DMS114 treated with DMSO at 0.1 percent for 48 hours (cell line): ENCODE results near the gene ITPKB.
A peak's percentile ranks its signal among the peaks of the same experiment; 100 is the strongest.
"Not testable (repeated sequence)": the region's sequence is repeated elsewhere in the genome, so short reads cannot be mapped to it uniquely, and the experiment has no call there.

Experiments
- DNase-seq: peaks from one replicate; lab custom pipeline; 2025; ENCODE audit not compliant: unreplicated experiment; lab: John Stamatoyannopoulos, UW

ITPKB gene

GRCh38 chr1:226627050-226627755 is 111.9 kb downstream of the ITPKB start:
- DNase-seq, result no peak

- peak; percentile 20 for DNase-seq
These were observed 112.5 kb downstream of the ITPKB start for GRCh38 chr1:226626577-226626956.

DNA sequence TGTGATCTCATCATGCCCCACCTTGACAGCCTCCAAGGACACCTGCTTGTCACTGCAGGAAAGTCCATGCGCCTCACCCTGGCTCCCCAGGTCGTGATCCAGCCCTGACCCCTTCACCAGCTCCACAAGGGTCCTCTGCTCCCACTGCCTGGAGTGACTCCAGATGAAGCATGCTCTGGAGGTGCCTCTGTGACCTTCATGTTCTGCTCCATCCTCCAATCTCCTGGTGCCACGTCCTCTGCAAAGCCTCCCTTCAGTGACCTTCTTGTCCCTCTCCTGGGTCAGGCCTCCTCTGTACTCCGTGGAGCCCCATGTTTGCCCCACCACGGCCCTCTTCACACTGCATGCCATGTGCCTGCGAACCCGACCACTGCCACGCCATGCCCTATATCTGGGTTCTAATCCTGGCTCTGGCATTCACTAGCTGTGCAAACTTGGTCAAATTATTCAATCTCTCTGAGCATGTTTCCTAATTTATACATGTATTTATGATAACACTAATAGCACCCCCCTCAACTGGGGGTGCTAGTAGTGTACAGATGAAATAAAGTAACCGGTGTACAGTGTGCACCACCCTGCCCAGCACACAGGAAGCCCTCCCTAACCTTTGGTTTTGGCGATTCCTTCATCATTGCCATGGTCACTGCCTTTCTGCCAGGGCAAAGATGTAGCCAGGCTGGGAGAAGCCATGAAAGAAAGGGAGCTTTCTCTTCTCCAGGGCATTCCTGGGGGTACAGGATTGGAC is 113.1 kb downstream of the ITPKB start:
- DNase-seq, result no peak

DNA sequence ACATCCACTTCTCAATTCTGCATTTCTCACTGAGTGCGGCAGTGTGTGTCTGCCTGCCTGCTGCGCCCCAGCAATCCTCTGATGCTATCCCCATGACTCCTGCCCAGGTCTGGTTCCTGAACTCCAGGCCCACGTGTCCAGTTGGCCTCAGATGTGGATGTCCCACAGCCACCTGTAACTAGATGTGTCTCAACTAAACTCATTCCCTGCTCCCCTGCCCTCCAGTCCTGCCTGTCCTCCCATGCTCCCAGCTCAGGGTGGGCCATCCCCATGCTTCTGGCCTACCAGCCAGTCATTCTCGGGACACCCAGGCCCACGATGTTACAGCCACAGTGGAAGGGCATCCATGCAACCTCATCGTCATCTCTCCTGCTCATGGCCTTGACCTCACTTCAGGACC is 113.8 kb downstream of the ITPKB start:
- no peak for DNase-seq

DNA sequence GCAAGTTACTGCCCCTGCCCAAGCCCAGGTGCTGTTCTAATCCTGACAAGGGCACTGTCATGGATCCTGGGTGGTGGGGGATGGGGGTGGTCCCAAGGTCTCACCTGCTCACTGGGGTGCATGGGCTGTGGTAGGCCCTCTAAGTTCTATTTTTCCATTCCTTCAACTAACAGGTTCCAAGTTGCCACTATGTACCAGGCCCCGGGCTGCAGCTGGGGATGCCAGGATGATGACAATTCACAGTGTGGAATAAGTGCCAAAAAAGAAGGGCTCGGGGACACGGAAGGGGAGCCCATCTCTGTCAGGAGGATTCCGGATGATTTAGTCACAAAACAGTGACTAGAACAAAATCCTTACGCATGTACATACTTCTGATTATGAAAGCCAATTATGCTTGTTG is 114.6 kb downstream of the ITPKB start:
- DNase-seq, result no peak

DNA sequence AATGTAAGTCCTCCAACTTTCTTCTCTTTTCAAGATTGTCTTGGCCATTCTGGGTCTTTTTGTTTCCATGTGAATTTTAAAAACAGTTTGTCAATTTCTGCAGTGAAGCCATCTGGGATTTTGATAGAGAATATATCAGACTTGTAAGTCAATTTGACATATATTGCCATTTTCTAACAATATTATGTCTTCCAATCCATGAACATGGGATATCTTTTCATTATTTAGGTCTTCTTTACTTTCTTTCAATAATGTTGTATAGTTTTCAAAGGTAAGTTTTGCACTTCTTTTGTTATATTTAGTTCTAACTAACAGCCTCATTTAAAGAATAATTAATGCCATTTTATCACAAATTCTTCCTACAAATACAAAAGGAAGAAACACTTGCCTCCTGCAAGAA is 117.1 kb downstream of the ITPKB start:
- DNase-seq, result no peak

DNA sequence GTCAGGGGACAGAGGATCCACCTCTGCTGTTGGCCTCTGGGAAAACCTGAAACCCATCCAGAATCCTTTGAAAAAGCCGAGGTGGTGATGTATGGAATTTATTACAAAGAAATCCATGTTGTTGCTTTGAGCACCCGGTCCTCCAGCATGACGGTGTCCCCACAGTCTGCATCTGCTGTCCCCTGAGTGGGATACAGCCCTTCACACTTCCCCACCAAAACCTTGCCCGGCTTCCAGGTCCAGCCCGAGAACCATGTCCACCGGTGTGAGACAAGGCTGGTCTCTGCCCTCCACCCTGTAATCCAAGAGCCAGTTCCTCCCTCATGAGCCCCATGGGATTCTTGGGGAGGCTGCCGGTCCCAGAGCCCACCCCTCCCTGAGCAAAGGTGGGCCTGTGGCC is 120.1 kb downstream of the ITPKB start:
- no peak for DNase-seq

DNA sequence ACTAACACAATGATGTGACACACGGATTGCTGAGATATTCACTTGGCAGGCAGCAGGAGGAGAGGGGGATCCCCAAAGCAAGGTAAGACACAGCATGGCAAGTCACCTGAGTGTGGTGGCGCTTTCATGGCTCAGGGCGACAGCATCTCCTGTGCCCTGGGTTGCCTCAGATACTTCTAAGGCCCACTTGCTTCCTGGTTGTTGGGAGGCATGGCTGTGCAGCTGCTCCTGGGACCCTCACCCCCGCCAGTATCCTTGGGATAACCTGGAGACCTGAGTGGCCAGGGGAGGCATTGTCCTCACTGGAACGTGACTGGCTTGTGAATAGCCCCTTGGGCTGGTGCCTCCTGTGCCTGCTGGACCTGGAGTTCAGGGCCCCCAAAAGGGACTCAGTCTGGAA is 120.7 kb downstream of the ITPKB start:
- DNase-seq, result no peak

- DNase-seq, result not testable (repeated sequence)
These were observed 121.4 kb downstream of the ITPKB start for GRCh38 chr1:226617719-226618118.

- no peak for DNase-seq
These were observed 122.0 kb downstream of the ITPKB start for GRCh38 chr1:226617109-226617508.

DNA sequence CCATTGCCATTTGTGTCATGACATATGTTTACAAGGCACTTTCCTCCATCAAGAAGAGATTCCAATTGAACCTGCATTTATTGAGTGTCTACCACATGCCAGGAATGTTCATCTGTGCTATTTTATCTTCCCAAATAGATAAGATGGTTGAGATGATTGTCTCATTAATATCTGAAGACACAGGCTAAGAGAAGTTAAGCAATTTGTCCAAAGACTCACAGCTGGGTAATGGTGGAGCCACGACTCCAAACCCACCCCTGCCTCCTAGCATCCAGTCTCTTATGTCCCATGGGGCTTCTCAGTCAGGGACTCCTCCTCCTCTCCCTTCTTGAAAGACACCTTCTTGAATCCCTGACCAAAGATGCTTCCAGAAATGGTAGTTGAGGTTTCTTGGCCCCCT is 122.4 kb downstream of the ITPKB start:
- no peak for DNase-seq

- no peak for DNase-seq
These were observed 123.2 kb downstream of the ITPKB start for GRCh38 chr1:226615876-226616275.

DNA sequence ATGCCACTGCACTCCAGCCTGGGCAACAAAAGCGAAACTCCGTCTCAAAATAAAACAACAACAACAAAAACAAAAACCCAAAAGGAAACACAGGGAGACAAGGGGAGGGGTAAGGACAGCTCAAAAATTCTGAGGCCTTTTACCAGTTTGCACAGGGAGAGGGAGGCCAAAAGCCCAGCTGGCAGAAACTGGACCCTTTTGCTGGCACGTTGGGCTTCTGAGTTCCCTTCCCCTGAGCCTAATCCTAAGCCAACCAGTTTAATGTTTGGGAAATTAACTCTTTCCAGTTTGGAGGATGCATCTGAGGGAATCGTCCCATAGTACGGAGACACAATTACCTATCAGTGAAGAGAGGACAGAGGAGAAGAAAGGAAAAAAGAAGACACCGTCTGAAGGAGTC is 127.1 kb downstream of the ITPKB start:
- DNase-seq, result not testable (repeated sequence)

- DNase-seq, result no peak
These were observed 127.8 kb downstream of the ITPKB start for GRCh38 chr1:226611301-226611700.

DNA sequence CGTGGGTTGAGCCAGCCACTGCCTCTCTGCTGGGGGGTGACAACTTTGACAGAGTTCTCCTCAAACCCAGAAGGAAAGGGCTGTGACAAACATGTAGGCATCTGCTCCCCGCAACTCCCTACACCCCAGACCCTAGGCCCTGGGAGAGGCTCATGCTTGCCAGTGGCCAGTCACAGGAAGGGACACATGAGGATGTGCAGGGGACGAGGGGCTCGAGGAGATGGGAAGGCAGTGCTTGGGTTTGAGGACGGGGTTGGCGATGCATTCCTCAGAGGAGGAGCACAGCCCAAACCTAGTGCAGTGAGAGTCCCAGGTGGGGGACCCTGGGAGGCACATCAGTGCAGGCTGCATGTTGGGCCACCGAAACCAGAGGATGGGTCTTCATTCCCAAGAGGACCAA is 128.4 kb downstream of the ITPKB start:
- DNase-seq, result no peak

DNA sequence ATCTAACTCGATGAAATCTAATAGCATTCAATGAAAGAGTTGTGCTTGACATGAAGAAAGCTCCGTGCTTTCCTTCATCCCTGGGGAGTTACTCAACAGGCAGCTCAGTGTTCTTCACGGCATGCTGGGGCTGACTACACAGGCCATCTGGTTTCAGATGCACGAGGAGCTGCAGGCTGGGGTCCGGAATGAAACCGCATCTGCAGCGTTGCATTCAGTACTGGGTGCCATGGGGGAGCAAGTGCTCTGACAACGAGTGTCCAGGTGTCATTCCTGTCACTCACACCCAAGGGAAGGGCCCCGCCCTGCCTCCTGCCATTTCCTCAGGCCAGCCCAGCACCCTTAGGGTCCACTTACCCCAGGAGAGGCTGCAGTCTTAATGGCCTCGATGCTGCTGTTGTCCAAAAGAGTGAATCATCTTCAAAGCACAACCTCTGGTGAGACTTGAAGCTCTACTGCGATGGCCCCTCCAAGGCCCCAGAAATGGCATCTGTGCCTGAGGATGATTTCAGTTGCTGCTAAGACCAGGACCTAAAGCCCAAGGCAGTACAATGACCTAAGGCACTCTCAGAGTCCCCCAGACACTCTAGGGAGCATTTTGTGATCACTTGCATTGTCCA is 129.1 kb downstream of the ITPKB start:
- no peak for DNase-seq

DNA sequence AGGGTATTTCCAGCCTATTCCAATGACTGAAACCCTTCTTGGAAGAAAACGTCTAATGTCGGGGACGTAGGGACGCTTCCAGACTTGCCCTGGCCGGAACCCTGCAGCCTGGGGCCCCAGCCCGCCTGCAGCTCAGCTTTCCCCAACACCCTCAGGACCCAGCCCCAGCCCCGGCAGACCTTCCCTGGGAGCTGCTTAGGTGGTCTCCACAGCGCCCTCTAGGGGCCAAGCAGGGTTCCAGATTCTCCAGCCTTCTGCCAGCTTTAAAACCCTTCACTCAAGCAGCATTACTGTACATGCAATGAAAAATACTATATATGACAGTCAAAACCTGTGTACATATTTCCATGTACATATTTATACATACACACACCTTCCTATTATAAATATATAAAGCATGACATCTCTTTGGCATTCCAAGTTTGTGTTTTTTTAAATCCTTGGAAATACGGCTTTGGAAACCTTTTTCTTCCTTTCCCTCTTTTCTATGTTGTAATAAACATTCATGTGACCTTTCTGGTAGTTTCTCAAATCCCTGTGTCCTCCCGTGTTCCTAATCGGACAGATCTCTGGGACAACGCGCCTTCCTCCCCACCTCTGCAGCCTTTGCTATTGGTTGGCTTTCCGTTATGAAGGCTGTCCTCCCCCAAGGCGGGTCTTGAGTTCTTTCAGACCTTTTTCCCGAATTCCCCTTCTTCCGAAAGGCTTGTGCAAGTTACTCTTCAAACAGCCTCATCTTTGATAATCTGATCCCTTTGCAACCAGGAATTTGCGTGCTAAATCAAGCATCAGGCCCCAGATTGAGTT is 130.2 kb downstream of the ITPKB start:
- DNase-seq, result peak; percentile 4

GRCh38 chr1:226607821-226608220 is 131.3 kb downstream of the ITPKB start:
- no peak for DNase-seq

GRCh38 chr1:226607268-226607660 is 131.8 kb downstream of the ITPKB start:
- DNase-seq, result no peak

DNA sequence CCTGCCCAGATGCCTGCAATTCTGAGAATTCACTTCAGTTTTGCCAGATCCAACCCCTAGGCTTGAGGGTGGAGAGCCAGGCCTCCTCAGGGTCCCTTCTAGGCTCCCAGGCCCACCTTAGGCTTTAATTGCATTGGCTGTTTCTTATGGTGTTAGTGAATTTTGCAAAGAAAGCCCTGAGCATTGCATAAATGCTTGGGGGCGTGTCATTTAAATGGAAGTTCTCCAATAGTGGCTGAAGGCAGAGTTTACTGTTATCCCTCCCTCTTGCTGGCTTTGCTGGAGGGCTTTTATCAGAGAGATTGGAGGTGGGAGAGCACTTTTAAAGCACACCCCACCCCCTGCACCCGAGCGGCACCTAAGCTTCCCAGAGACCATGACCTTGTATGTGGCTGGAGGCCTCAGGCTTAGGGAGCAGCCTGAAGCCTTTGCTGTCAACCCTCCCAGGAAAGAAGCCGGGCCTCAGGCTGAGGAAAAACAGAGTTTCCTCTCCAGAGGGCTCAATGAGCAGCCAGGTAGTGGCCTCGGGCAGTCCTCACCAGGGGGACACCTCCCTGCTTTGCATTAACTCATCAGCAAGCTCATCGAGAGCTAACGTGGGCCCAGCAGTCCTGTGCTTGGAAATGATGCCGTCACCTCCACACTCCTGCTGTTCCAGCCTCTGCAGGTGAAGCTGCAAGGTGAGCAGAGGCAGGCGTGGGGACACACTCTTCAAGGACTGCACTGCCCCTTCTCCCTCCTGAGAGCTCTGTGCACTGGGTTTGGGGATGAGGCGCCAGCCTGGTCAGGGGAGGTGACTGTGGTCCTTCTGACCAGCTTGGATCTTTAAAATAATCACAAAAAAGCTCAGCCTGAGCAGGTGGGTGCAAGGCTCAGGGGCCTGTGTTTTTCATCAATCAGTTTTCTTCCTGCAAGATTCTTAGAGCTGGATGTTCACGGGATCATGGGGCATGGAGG is 132.5 kb downstream of the ITPKB start:
- DNase-seq, result no peak
